GM18907 (cell line): Measurements from ENCODE around the gene PRDM1.

ENCODE experiments used
- ATAC-seq: cut with Tn5 transposase; IDR thresholded peaks from one replicate; pipeline ENCODE4 v1.9.1; 2021; ENCODE audit warnings: mild to moderate bottlenecking, moderate library complexity; ENCODE audit not compliant: unreplicated experiment

Gene PRDM1

DNA sequence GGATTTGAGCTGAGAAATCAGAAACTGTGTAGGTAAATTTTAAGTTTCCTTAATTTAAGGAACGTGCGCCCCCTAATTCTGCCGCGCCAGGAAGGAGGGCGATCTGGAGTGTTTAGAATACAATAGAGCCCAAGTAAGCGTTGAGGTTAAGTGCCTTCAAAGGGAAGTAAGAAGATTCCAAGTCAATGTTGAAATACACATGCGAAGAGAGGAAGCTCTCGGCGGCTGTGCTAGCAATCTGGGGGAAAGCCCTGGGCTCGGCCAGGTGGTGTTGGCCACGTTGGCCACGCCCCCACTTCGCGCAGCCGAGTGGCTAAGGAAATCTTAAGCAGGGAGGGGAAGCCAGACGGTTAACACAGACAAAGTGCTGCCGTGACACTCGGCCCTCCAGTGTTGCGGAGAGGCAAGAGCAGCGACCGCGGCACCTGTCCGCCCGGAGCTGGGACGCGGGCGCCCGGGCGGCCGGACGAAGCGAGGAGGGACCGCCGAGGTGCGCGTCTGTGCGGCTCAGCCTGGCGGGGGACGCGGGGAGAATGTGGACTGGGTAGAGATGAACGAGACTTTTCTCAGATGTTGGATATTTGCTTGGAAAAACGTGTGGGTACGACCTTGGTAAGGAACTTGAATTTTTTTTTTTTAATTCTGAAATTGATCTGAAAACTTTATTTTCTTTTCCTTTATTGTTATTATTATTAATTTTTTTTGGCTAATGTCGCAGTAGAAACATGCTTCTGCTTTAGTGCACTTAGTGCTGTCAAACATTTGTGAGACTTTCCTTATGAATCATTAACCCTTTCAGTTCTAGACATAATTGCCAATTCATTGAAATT lies at the start of gene PRDM1:
Gene PRDM1 (plus strand): TSS at position 353 of the 830 bp plus-strand sequence. CDS start 218 bp downstream, at position 571.
- peak; percentile 72 for ATAC-seq

DNA sequence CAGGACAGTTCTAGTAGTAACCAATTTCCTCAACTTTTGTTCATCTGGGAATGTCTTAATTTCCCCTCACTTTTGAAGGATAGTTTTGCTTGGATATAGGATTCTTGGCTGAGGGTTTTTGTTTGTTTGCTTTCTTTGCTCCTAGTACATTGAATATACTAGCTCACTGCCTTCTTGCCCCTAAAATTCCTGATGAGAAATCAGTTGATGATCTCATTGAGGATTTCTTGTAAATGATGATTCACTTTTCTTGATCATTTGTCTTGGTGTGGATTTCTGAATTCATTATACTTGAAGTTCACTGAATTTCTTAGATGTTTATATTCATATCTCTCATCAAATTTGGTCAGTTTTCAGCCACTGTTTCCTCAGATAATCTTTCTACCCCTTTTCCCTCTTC lies 49.1 kb upstream of the PRDM1 start:
- ATAC-seq, result no peak

DNA sequence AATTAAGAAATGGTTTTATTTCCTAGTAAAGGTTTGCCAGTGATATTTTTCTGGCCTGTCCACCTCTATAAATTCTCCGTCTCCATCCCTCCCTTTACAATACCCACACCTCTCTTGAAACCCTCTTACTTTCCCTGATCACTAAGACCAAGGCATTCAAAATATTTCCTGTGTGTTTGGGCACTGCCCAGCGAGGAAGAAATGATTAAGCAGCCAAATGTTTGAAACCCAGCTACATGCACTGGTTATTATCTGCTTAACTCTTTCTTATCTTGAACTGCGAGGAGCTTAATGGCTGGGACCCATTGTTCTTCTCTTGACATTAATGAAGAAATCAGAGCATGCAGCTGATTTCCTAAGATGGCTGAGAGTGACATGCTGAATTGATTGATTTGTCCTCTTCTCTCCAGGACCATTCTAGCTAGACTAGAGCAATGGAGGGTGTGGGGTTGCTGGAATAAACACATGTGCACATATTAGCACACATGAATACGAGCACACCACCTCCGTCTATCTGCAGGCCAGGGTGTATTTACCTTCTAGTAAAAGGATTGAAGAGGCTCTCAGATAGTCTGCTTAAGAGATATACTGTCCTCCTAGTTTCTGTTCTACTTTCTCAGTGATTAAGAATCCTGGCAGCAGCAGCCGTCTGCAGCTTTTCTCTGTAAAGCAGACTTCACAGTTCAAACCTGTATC lies 46.1 kb upstream of the PRDM1 start:
- ATAC-seq, result no peak

DNA sequence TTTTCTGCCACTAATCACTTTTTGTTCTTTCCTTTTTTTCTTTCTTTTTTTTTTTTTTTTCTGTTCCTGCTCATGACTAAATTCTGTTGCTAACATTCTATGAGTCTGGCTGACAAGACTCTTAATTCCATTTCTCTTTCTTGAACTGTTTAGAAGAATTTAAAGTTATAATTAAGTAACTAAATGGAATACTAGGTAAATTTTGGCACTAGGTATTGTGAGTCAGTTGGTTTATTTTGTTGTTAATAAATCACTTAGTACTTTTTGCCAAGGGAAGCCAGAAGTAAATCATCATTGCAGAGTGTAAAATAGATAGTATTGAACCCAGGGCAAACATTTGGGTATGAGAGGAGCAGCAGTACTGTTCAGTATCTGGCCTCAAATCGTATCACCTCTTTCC lies 42.0 kb upstream of the PRDM1 start:
- no peak for ATAC-seq

DNA sequence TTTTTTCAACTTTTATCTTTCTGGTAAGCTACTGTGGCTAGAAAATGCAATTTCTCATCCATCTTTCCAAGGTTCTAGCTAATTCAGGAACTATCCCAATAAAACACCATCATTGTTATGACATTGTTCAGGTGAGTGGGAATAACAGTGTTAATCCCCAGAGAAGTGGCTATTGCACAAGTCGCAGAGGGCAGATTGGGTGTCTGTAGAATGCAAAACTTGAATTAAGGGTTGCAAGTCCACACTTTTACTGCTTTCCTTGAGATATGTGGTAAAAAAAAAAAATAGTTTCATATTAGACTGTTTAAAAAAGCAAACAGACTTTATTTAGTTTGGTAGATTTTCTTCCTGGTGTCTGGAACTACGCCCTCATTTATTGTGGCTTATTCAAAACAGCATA lies 41.1 kb upstream of the PRDM1 start:
- ATAC-seq, result no peak

DNA sequence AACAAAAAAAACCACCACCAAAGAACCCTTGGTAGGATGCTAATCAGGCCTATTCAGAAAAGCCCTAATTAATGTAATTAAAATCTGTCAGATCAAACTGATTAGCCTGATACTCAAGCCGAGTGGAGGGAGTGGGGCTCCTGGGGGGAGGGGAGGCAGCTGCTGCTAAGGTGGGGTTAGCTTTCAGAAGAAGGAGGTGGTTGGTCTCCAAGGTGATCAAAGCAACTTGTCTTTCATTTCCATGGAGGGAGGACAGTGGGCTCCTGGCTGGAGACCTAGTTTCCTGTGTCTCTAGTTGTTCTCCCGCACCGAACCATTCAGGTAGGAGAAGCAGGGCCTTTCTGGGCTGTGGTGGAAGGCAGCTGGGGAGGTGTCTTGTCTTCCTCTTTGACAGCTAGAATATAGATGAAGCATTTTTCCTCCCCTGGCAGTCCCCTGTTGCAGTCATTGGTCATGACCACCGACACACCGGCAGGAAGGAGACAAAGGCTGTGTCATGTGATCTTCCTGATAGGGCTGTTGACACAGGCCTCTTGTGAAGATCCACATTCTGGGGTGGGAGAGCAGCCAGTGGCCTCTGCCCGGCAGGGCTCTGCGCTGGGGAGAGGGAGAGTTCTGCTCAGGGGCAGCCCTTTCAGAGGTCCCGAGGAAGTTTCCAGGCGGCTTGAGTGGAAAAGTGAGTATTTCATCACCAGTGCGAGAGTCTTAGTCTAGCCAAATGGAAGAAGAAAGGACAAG lies 39.9 kb upstream of the PRDM1 start:
- ATAC-seq, result no peak

DNA sequence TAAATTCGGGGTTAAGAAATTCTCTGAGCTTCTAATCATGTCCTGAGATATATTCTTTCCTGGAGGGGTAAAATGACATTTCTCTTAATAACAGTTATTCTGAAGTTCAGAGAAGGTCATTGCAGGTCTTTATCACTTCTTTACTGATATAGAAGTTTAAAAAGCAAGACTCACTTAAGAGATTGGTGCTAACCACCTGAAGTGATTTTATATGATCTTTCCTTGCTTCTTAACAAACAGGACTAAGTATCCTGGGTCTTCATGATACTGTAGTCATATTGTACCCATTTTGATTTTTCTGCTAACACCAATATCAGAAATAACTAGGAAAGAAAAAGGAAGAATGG lies 39.3 kb upstream of the PRDM1 start:
- ATAC-seq, result no peak

DNA sequence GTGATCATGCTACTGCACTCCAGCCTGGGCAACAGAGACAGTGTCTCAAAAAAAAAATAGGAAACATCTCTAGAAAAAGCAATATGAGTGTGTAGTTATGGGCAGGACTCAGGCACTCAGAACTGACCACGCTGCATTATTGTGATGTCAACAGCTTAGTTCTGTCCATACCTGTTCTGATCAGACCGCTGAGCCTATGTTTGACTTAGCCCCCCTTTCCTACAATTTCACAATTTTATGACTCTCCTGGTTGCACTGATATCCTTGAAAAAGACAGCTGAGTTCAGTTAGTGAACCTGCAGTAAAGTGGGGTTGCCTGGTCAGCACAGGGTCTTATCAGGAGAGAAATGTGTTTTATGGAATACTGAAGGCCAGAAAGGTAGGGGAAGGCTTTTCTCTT lies 37.8 kb upstream of the PRDM1 start:
- ATAC-seq, result no peak

DNA sequence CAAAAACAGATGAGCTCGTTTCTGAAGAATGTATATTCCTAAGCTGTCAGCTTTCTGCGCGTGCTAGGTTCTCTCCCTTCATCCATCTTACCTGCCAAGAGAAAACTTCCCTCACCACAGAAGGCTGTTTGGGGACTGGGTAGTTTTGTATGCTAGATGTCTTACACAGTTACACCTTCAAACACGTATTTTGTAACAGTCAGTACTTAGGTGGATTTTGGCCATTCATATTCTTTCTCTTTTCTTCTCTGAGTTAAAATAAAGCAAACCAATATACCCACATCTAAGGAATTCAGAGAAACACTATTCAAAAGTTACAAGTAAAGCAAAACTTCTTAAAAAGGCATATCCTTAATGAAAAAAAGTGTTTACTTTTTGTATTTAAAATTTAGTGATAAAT lies 35.6 kb upstream of the PRDM1 start:
- ATAC-seq, result no peak

DNA sequence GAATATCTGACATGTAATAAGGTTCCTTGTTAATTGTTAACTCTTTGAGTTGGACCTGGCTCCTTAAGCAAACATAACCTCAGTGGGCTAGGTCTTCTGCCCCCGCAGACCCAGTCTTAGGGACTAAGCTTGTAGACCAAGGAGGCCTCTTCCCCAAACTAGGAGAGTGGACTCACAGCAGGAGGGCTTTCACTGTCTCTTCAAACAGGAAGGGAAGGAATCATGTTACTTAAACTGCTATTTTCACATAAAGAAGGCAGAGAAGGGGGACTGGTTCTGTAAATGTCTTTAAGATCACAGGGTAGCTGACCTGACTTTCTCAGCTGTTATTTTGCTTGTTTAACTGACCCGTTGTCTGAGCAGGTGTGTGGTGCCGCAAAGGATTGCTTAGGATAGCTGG lies 34.9 kb upstream of the PRDM1 start:
- ATAC-seq, result no peak

DNA sequence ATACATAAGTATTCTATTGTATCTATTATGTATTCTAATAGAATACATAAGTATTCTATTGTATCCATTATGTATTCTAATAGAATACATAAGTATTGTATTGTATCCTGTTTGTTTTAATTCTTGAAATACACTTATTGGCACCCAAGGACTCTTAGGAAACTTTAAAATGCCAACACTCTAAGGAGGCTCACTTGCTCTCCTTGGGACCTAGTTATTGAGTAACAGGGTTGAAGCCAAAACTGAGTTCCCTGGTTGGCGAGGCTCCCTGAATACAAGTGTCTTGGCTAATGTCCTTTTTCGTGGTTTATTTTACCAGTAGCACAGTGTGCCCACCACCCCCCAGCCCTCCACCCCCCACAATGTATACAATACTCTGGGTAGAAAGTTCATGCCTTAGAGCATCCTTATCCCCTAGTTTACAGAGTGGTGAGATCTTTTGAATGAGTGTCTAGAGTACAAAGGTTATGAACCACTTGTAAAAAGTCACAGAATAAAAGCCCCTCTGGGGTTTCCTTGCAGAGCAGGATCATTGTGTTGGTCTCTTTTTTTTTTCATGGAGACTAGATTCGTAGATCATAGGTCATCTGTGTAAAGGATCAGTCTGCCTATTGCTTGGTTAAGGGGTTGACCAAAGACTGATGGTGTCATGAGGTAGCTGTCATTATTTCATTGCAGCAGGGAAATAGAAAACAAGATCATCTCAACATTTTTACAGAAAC lies 32.5 kb upstream of the PRDM1 start:
- no peak for ATAC-seq

DNA sequence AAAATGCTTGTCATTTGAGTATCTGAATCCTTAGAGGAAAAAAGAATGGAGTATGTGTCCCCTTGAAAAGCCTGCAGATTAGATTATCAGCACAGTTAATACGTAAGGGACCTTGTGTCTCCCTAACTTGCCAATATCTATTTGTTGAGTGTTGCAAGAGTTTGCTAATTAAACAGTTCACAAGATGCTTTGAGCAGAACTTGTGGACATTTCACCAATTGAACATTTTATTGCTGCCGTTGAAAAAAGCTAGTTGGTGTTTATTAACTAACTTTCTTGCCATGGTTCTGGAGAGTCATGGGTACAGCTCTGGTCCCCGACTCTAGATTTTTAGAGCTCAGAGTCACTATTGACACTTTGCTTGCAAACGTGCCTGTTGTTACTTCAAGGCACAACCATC lies 30.6 kb upstream of the PRDM1 start:
- ATAC-seq, result no peak

DNA sequence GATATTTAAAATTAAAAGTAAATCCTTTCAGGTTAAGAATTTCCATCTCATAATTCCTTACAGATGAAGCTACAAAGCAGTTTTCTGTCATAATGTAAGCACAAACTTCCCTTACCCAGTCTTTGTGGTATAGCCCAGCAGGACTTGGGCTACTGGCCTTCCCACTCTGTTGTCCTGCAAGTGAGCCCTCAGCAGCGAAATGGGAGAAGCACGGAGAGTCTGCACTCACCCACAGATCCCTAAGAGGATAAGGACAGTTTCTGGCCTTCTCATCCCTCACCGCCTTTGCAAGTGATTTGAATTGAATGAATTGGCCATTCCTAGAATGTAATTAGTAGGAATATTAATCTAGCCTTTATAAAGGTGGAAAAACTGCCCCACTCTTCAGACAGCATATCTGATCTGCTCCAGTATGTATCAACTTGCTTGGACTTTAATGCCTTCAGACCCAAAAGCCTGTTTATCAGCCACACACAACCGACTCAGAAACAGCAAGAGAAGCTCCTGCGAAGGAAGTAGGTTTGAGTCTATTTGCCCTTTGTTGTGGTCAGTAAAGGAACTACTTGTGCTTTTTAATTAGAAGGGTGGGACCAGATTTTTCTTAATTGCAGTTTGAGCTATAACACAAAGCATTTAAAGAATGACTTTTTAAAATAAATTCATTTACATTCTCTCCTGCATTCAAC lies 29.9 kb upstream of the PRDM1 start:
- no peak for ATAC-seq

DNA sequence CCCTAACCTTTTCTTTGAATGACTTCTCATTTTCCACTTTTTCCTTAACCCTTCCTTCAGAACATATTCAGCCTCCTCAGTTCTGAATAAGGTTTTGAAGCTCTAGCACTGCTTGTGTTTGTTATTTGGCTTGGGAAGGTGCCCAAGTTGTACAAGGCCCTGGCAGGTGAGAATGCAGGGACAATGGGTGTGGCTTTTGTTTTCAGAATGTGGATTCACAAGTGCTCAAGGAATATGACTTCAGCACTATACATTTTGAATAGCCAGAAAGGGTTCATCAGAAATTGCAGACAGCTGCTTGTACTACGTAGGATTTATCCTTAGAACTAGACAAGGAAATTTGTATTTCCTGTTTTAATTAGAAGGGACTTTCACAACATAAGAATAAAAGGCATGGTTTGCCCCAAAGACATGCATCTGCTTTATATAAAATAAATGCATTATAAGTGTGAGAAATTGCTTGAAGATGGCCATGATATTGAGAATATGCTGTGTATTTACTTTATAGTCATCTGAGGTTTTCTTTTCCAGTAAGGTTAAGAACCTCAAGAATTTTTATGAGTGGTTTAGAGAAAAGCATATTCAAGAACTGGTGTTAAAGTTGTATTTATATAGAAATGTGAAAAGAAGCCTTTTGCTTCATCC lies 29.3 kb upstream of the PRDM1 start:
- ATAC-seq, result no peak

DNA sequence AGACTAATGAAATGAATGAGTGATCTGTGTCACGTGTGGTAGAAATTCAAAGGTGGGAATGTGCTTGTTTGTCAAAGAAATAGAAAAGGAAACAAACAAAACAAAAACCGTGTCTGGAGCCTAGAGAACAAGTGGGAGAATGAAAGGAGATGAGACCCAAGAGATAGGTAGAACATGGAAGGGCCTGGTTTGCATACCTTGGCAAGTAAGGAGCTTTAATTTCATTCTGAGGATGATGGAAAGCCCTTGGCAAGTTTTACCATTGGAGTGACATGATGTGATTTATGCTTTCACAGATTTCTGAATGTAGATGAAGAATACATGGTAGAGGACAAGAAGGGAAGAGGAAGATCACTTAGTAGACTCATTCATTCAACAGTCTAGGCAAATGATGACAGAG lies 26.8 kb upstream of the PRDM1 start:
- no peak for ATAC-seq

DNA sequence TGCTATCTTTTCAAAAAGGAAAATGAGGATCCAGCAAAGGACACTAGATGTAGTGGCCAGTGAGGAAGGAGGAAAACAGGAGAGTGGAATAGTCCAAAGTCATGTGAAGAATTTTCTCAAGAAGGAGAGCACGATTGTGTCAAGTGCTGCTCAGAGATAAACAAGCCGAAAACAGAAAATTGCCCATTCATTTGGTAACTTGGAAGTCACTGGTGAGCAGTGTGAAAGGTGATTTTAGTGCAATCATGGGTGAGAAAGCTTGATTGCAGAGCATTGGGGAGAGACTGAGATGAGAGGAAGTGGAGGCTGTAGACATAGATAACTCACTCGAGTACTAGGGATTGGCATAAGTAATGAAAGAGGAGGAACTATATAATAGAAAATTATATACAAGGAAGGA lies 26.0 kb upstream of the PRDM1 start:
- no peak for ATAC-seq

DNA sequence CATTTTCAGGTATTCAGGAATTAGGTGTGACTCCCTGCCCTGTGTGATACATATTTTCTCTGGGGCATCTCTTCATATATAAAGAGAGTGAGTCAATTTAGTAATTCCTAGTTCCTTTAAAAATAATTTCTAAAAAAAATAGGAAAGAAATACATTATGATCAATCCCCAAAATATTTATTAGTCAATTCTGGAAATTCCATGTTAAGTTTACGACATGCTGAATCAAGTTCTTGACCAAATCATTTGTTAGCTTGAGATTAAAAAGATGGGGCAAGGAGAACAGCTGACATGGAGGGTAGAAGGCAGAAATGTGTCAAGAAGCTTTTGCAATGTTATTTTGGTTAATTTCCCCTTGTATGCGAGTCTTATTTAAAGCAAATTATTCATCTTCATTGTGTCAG lies 22.7 kb upstream of the PRDM1 start:
- no peak for ATAC-seq

DNA sequence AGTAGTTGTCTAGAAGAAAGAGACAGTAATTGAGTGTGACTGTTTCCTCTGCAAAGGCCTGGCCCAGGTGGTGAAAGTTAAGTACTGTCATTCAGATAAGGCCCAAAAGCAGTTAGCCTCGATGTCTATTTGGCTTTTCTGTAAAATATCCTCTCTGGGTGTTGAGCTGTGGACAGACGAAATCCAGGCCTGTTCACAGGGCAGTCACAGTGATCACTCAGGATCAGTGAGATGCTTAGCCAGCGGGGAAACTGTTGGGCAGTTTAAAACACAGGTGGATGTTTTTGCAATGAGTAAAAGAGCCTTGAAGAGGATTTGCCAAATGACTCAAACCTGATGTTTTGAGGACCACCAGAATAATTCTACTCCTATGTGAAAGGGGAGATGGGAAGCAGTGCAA lies 22.0 kb upstream of the PRDM1 start:
- ATAC-seq, result no peak

DNA sequence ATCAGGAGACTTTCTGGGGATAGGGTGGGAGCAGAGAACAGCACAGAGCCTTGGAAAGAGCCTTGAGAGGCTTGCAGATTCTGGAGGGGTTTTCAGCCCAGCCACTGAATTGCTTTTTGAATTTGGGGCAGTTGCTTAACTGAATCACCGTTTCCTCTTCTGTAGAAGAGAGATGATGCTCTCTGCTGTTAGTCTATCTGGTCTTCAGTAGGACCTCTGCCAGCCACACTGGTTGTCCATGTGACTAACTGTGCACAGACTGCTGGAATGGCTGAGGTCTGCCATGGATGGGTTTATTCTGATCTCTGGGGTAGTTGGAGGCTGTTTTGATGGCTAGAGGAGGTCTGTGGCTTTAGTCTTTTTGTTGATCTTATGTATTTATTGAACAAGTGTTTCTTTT lies 21.4 kb upstream of the PRDM1 start:
- no peak for ATAC-seq

DNA sequence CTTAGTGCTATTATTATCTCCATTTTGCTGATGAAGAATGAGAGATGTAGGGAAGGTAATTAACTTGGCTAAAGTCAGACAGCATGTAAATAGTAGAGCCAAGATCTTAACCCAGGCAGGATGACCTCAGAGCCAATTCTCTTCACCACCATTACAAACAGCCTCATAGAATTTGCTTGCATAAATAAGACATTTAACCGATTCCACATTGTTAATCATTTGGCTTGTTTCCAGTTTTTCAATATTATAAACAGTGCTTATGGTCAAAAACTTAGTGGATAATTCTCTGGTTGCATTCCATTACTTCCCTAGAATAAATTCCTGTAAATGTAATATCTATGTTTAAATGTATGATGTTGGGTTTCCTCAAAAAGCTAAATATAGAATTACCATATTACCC lies 19.1 kb upstream of the PRDM1 start:
- no peak for ATAC-seq
